ENCODE results near the gene TAMALIN.

The TAMALIN gene

DNA sequence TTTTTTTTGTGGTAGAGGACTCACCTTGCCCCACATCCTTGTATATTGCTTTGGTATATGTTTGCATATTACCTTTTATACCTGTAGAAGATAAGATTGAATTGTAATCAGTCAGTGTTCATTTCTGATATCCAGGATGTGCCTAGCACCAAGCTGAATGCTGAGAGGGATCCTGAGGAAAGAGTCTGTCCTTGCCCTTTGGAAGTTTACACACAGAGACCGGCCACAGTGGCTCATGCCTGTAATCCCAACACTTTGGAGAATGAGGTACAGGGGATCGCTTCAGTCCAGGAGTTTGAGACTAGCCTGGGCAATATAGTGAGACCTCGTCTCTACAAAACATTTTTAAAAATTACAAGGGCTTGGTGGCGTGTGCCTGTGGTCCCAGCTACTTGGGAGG, 46.8 kb upstream of the TAMALIN start:
- no peaks in the 10 kb centered on the region for H3K9me3 ChIP-seq (ENCODE audit: insufficient read depth, low read depth, low read length)
- no peaks in the 10 kb centered on the region for H3F3A ChIP-seq (ENCODE audit: low read depth)
- H3K4me1 ChIP-seq (ENCODE audit: insufficient read depth, low read length, poor library complexity, severe bottlenecking), result peaks cover 45% of the 10 kb centered on the region
- H3K9ac ChIP-seq (ENCODE audit: low read depth, low read length, poor library complexity, severe bottlenecking), result no peak overlapping the region
- TF ChIP-seq, protein P1, sequence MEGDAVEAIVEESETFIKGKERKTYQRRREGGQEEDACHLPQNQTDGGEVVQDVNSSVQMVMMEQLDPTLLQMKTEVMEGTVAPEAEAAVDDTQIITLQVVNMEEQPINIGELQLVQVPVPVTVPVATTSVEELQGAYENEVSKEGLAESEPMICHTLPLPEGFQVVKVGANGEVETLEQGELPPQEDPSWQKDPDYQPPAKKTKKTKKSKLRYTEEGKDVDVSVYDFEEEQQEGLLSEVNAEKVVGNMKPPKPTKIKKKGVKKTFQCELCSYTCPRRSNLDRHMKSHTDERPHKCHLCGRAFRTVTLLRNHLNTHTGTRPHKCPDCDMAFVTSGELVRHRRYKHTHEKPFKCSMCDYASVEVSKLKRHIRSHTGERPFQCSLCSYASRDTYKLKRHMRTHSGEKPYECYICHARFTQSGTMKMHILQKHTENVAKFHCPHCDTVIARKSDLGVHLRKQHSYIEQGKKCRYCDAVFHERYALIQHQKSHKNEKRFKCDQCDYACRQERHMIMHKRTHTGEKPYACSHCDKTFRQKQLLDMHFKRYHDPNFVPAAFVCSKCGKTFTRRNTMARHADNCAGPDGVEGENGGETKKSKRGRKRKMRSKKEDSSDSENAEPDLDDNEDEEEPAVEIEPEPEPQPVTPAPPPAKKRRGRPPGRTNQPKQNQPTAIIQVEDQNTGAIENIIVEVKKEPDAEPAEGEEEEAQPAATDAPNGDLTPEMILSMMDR (conservative IDR thresholded peaks at IDR 0.05; ENCODE audit: low read length), result no peak
- TF ChIP-seq EZH2phosphoT487 (IDR thresholded peaks at IDR 0.05; ENCODE audit: borderline replicate concordance), result no peak
- no peak overlapping the region for H3K4me2 ChIP-seq (ENCODE audit: low read depth, low read length, poor library complexity, severe bottlenecking)
- peaks cover 99% of the 10 kb centered on the region for H3K79me2 ChIP-seq (ENCODE audit: insufficient read depth, low read length)
- H4K20me1 ChIP-seq (ENCODE audit: insufficient read depth, low read length, poor library complexity, severe bottlenecking), result peaks cover 37% of the 10 kb centered on the region
- no peaks in the 10 kb centered on the region for H3K9me2 ChIP-seq (replicated peaks; ENCODE audit: low read depth, low read length)
- H3K4me3 ChIP-seq (ENCODE audit: low read length, poor library complexity, severe bottlenecking), result no peak overlapping the region
- H2AFZ ChIP-seq (ENCODE audit: low read length), result no peak overlapping the region
- peaks cover 10% of the 10 kb centered on the region for H3K36me3 ChIP-seq (ENCODE audit: insufficient read depth, low read length)
- no peaks in the 10 kb centered on the region for H3K27me3 ChIP-seq (ENCODE audit: insufficient read depth, low read length, poor library complexity, severe bottlenecking)

DNA sequence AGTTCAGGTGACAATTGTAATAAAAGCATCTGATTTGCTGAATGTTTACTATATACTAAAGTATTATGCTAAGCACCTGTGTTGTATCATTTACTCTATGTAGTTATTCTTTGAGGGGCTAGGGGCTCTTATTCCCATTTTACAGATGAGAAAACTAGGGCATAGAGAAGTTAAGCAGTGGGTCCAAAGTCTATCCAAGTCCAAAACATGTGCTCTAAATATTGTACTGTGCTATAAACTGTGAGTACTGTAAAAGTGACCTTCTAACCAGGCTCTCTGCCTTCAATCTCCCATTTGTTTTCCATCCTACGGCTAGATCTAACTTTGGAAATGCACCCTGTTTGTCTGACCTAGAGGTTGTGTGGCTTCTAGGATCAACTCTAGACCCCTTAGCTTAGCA, 46.3 kb upstream of the TAMALIN start:
- TF ChIP-seq, protein P1 (conservative IDR thresholded peaks at IDR 0.05; ENCODE audit: low read length), result no peak
- no peak for TF ChIP-seq EZH2phosphoT487 (IDR thresholded peaks at IDR 0.05; ENCODE audit: borderline replicate concordance)
- Histone ChIP-seq H3K9me2 (replicated peaks; ENCODE audit: low read depth, low read length) (no peaks in the 10 kb centered on the region), H2AFZ (ENCODE audit: low read length) (no peak overlapping the region), H3K4me1 (ENCODE audit: insufficient read depth, low read length, poor library complexity, severe bottlenecking) (peaks cover 45% of the 10 kb centered on the region), H3F3A (ENCODE audit: low read depth) (no peaks in the 10 kb centered on the region), H3K9me3 (ENCODE audit: insufficient read depth, low read depth, low read length) (no peaks in the 10 kb centered on the region), H3K4me2 (ENCODE audit: low read depth, low read length, poor library complexity, severe bottlenecking) (no peak overlapping the region), H3K9ac (ENCODE audit: low read depth, low read length, poor library complexity, severe bottlenecking) (no peak overlapping the region), H4K20me1 (ENCODE audit: insufficient read depth, low read length, poor library complexity, severe bottlenecking) (peaks cover 37% of the 10 kb centered on the region), H3K4me3 (ENCODE audit: low read length, poor library complexity, severe bottlenecking) (no peak overlapping the region), H3K36me3 (ENCODE audit: insufficient read depth, low read length) (peaks cover 10% of the 10 kb centered on the region), H3K79me2 (ENCODE audit: insufficient read depth, low read length) (peaks cover 99% of the 10 kb centered on the region), H3K27me3 (ENCODE audit: insufficient read depth, low read length, poor library complexity, severe bottlenecking) (no peaks in the 10 kb centered on the region)

DNA sequence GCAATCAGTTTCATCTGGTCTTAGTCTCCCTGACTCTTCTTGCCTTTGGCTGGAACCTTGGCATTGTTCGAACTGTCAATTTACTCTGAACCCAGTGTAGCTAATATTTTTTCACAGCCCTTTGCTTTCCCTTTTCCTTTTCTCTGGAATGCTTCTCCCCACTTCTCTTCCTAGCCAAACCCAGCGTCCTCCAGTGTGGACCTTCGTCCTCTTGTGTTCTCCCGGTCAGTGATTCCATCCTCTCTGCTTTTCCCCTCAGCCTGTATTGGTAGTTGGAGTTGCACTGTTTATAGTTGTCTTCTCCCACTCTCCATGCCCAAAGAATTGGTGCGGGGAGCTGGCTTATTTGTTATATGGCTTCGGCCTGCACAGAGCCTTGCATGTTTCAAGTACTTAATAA, 45.9 kb upstream of the TAMALIN start:
- Histone ChIP-seq H2AFZ (ENCODE audit: low read length) (no peak overlapping the region), H3K36me3 (ENCODE audit: insufficient read depth, low read length) (peaks cover 10% of the 10 kb centered on the region), H3K9me2 (replicated peaks; ENCODE audit: low read depth, low read length) (no peaks in the 10 kb centered on the region), H3F3A (ENCODE audit: low read depth) (no peaks in the 10 kb centered on the region), H3K9ac (ENCODE audit: low read depth, low read length, poor library complexity, severe bottlenecking) (no peak overlapping the region), H3K9me3 (ENCODE audit: insufficient read depth, low read depth, low read length) (no peaks in the 10 kb centered on the region), H3K27me3 (ENCODE audit: insufficient read depth, low read length, poor library complexity, severe bottlenecking) (no peaks in the 10 kb centered on the region), H3K4me1 (ENCODE audit: insufficient read depth, low read length, poor library complexity, severe bottlenecking) (peaks cover 41% of the 10 kb centered on the region), H3K4me3 (ENCODE audit: low read length, poor library complexity, severe bottlenecking) (no peak overlapping the region), H3K4me2 (ENCODE audit: low read depth, low read length, poor library complexity, severe bottlenecking) (no peak overlapping the region), H3K79me2 (ENCODE audit: insufficient read depth, low read length) (peaks cover 99% of the 10 kb centered on the region), H4K20me1 (ENCODE audit: insufficient read depth, low read length, poor library complexity, severe bottlenecking) (peaks cover 33% of the 10 kb centered on the region)
- TF ChIP-seq EZH2phosphoT487 (IDR thresholded peaks at IDR 0.05; ENCODE audit: borderline replicate concordance), result no peak
- TF ChIP-seq, protein P1 (conservative IDR thresholded peaks at IDR 0.05; ENCODE audit: low read length), result no peak
